ENCODE results near the gene PSME2.
"Not testable (repeated sequence)": the region's sequence is repeated elsewhere in the genome, so short reads cannot be mapped to it uniquely, and the experiment has no call there.

PSME2 gene

DNA sequence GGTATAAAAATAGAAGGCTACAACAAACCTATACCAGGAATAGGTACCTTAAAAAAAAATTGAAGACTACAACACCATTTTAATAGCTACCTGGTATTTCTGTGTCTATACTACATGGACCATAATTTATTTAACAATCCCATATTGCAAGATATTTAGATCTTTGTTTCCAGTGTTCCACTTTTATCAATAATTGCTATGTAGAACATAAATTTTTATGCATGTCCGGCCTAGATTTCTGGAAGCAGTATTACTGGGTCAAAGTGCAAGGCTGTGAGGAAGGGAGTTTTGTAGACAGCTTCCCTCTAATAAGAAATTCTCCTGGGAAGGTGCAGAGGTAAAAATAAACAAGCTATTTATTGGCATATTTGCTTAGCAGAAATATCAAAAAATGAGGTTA lies 35.9 kb downstream of the PSME2 start:
- no peak for DNase-seq

DNA sequence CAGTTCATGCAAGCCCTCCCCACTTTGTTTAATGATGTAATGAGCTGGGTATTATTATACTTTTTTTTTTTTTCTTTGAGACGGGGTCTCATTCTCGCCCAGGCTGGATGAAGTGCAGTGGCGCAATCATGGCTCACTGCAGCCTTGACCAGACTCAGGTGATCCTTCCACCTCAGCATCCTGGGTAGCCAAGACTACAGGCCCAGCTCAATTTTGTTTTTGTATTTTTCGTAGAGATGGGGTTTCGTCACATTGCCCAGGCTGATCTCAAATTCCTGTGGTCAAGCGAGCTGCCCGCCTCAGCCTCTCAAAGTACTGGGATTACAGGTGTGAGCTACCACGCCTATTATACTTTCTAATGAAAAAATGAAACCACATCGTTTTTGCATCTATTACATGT lies 36.4 kb downstream of the PSME2 start:
- DNase-seq = no peak

DNA sequence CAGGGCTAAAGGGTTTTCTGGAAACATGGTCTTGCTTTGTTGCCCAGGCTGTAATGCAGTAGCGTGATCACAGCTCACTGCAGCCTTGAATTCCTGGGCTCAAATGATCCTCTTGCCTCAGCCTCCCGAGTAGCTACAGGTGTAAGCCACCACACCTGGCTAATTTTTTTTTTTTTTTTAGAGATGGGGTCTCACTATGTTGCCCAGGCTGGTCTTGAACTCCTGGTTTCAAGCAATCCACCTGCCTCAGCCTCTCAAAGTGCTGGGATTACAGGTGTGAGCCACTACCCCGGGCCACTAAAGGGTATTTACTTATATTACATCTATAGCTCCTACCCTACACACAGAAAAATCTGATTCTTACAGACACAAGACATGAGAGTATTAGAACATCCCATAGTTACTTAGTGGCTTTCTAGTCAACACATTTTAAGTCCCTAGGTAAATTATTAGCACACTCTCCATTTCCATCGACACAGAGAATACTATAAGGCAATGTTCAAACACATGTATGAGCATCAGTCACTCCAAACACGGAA lies 38.0 kb downstream of the PSME2 start:
- no peak for DNase-seq

DNA sequence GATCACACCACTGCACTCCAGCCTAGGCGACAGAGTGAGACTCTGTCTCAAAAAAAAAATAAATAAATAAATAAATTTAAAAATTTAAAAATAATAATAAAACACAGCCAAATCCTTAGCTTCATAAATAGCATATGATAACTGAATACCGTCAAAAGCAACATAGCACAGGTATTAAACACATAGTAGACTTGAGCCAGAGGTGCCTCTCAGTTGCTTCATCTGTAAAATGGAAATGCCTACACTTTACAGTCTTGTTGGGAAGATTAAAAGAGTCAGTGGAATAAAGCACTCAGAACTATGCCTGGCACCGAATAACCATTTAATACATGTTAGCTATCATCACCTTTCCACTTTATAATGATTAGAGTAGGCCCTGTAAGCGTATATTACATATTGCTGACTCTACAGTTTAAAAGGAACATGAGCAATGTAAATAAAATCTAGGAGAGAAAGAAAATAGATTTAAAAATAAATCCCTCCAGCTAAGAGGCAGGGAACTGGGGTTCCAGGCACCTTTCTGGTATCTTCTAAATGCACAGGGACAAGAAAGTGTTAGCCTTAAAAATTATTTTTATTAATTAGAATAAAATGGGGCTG lies 39.6 kb downstream of the PSME2 start:
- DNase-seq = no peak

DNA sequence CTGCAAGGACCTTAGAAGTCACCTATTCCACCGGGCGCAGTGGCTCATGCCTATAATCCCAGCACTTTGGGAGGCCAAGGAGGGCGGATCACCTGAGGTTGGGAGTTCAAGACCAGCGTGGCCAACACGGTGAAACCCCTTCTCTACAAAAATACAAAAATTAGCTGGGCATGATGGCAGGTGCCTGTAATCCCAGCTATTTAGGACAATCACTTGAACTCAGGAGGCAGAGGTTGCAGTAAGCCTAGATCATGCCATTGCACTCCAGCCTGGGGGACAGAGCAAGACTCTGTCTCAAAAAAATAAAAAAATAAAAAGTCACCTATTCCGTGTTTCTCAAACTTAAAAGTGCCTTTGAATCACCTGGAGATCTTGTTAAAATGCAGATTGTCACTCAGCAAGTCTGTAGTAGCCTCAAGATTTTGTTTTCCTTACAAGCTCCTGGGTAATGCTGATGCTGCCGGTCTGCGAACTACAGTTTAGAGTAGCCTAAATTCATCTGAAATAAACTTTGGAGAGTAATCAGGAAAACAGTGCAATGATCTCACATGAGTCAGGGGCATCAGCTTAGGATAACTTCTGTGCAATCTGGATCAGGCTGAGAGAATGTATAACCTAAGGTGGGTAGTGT lies 40.7 kb downstream of the PSME2 start:
- DNase-seq = not testable (repeated sequence)

DNA sequence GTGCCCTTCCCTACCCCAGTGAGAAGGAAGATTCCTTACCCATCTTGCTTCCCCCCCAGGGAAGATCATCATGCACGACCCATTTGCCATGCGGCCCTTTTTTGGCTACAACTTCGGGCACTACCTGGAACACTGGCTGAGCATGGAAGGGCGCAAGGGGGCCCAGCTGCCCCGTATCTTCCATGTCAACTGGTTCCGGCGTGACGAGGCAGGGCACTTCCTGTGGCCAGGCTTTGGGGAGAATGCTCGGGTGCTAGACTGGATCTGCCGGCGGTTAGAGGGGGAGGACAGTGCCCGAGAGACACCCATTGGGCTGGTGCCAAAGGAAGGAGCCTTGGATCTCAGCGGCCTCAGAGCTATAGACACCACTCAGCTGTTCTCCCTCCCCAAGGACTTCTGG lies 43.0 kb downstream of the PSME2 start:
- DNase-seq = no peak

DNA sequence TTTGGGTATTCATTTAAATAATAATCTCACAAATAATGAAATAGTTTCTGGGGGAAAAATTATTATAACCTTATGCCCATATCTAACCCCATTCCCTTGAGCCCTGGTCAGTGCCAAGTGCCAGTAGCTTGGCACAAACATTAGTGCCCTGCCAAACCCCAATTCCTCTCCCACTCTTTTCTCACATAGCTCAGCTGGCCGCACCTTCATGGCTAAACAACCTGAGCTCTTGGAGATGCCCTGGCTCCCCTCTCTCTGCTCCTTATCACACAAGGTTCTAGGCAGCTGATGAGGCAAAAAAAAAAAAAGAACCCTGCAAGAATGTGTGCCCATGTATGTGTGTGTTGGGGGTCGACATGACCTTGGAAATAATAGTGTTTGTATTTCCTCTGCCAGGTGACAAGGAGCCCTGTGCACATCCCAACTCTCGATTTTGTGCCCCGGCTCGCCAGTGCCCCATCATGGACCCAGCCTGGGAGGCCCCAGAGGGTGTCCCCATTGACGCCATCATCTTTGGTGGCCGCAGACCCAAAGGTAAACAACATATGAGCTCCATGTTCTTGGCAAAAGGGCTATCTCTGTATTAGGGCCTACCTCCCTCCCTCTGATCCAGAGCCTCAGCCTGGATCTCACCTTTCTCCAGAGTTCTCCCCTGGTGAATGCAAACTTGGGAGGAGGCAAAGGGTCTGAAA lies 43.9 kb downstream of the PSME2 start:
- DNase-seq = no peak

DNA sequence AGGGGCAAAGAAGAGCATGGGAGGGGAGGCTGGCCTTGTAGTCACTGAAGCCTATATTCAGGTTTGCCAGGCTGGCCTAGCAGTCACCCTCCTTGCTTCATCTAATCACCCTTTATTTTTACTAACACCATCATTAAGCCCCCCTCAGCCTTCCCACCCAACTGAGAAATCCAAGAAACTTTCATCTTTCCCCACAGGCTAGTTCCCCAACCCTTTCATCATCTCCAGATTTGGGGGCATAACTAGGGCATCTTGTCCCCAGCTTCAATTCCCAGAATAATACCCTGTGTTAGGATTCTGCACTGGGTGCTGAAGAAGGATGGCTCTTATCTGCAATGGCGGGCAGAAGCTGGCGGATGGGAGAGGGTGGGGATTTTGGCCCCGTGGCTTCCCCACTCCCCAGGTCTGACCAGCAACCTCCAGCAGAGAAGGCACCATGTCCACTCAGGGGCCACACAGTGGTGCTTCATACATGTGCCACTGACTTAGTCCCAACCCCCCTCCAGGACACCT lies 45.4 kb downstream of the PSME2 start:
- no peak for DNase-seq

DNA sequence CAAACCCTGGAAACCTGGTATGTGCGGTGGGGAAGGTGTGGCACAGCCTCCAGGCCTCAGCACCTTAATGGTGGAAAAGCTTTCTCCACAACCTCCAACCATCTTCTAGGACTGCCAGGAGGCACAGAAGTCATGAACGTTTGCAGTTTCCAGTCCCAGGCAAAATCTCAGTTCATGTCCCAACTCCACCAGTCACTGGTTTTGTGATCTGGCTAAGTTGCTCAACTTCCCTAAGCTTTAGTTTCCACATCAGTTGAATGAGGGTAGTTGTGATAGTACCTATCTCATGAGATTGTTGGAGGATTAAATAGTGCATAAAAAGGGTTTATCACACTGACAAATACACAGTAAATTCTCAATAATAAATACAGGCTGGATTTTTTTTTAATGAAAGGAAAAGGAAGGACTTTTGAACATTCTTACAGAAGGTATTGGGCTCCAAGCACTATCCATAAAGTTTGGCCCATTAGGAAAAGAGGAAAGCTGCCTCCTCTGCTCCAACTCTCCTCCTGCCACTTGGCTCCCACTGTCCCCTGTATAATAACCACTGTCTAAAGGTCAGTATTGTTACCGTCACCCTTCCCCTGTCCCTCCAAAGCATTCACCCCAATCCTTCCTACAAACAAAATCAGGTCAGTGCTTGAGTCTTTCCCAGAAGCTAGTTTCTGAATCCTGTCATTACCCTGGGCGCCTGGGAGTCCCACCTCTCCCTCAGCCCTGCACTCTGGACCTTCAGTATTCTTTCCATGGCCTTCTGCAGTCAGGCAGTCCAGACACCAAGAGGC lies 46.0 kb downstream of the PSME2 start:
- no peak for DNase-seq

DNA sequence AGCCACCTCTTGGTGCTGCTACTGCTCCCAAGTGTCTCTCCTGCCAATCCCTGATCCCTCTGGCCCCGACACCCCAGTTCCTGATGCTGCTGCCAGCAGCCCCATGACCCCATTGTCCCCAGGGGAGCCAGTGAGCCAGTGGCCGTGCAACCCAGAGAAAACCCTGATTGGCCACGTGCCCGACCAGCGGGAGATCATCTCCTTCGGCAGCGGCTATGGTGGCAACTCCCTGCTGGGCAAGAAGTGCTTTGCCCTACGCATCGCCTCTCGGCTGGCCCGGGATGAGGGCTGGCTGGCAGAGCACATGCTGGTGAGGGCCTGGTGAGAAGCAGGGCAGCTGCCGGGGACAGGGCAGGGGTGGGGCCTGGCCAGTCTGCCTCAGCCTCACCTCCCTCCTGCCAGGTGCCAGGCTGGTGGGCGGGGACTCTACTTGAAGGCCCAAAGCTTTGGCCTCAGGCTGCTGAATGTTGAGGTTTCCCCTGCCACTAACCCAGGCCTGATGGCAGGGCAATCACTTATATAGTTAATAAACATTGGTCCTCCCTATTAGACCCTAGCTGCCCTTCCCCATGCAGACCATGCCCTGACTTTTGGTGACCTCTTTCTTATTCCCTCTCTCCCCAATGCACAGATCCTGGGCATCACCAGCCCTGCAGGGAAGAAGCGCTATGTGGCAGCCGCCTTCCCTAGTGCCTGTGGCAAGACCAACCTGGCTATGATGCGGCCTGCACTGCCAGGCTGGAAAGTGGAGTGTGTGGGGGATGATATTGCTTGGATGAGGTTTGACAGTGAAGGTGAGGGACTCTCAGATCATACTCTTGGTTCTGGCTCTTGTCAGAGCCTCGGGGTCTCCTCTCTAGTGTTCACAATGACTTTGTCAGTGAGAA lies 47.2 kb downstream of the PSME2 start:
- no peak for DNase-seq

DNA sequence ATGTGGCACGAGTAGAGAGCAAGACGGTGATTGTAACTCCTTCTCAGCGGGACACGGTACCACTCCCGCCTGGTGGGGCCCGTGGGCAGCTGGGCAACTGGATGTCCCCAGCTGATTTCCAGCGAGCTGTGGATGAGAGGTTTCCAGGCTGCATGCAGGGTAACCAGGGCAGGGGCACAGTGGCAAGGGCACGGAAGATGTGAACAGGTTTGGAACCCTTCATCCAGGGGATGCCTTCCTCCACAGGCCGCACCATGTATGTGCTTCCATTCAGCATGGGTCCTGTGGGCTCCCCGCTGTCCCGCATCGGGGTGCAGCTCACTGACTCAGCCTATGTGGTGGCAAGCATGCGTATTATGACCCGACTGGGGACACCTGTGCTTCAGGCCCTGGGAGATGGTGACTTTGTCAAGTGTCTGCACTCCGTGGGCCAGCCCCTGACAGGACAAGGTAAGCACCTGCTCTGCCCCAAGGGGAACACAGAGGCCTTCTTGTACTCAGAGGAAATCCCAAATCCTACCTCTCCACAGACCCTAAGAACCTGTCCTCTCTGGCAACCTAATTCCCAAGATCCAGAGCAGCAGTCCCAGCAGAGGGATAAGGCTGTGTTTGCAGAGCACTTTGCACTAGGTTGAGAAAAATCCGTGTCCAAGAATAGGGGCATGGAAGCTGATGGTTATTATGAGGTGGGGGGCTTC lies 48.0 kb downstream of the PSME2 start:
- DNase-seq = no peak

DNA sequence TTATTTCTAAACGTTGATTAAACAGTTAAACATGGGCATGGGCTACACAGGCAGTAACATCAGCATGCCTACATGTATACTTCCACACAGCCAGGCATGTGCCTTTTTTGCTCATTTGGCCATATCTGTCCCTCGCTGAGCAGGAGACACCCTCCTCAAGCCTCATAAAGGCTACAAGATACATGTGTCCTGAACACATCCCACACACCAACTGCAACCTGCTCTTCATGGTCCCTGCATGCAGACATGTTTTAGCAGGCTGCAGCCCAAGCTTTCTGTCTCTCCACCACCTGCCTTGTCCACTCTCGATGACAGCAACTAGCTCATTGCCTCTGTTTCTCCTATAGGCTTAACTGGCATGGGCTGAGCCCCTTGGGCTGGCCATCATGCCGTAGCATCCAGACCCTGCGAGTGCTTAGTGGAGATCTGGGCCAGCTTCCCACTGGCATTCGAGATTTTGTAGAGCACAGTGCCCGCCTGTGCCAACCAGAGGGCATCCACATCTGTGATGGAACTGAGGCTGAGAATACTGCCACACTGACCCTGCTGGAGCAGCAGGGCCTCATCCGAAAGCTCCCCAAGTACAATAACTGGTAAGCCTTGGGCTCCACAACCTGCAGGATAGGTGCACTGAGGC lies 49.7 kb downstream of the PSME2 start:
- DNase-seq = no peak

DNA sequence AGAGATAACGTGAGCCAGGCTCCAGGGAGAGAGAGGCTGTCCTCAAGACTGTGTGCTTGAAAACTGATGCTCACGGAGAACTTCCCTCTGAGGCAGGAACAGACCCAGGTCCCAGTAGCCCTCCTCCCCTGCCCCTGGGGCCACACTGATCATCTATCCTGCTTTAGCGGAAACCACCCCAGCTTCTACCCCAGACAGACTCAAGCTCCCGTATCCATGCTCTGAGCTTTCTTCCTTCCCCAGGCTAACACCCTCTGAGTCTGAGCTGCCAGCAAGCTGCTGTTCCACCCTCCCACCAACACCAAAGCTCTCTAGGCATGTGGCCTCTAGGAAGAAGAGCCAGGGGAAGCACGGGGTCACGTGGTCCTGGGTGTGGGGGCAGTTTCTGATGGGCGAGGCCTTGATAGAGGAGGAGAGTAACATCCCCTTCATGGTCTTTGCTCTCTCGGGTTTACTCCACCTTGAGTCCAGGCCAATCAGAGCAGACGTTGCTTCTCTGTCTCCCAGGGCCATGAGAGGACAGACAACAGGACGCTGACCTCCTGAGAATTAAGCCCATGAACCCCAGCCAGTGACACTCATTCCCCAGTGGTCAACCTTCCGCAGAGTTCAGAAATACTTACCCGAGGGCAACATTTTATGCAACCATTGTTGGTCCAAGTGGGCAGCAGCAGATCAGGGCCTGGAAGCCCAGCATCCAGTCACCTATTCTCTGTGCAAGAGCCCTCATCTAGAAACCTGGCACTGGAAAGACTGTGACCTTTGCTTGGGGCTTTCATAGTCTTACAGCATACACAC lies 50.9 kb downstream of the PSME2 start:
- peak; percentile 76 for DNase-seq

DNA sequence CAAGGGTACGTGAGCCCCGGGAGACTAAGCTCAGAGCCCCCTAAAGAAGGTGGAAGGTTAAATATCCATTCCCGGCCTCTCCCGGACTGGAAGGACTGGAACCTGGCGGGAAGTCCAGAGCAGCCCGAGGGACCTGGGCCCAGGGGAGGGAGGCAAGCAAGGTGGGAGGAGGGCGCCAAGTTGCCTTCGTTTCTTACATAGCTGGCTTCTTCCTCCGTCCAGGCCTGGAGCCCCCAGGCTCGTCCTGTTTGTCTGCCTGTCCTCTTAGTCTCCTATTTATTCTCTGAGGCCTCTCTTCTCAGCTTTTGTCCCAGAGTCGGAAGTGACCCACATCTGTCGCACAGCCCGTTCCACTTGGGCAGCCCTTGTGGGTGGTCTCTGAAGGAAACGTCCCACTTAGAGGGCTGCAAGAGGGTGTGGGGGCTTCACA lies 51.6 kb downstream of the PSME2 start:
- peak; percentile 16 for DNase-seq

DNA sequence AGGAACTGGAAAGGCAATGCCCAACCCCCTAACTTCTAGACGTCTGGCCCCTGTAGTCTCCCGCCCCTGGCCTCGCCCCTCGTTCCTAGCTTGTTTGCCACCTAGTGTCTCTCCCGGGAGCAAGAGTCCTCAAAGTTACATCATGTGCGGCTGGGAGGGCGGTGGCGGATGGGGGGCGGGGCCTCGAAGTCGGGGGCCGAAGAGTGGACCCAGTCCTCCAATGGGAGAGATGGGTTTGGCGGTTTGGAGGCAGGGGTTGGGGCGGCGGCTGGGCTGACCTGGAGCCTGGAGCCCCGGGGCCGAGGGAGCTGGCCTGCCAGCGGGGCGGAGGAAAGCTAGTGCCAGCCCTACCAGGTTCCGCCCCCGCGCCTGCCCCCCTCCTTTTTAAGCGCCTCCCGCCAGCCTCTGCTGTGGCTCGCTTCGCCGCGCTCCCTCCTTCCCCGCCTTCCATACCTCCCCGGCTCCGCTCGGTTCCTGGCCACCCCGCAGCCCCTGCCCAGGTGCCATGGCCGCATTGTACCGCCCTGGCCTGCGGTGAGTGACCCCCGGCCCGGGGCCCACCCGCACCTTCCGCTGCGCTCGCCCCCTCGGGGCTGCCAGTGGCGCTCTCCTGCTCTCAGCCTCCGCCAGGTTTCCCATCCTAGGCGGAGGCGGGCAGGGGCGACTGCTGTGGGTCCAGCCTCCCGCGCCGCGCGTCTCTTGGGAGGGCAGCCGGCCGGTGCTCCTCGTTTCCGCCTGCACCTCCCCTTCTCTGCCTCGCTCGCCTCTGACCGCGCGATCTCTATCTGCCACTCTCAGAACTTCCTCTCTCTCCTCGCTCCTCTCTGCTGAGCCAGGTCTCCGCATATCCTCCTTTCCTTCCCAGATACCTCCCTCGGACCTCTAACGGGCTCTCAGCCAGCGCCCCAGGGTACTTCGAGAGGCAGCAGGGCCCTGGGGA lies 52.2 kb downstream of the PSME2 start, which contains the start of gene PCK2:
Gene PCK2 (plus strand): TSS at position 411 of the 940 bp plus-strand sequence. CDS start 95 bp downstream, at position 506.
- DNase-seq = peak; percentile 94
